PFSK-1 (cell line): ENCODE data around the gene ABHD6.

ENCODE experiments used
- FOXP2 ChIP-seq: optimal IDR thresholded peaks from 2 replicates; pipeline ENCODE3; 2011; ENCODE audit warnings: borderline replicate concordance, control low read depth, inconsistent platforms; ENCODE audit not compliant: insufficient read depth; ENCODE audit errors: extremely low read length, extremely low read depth
- POLR2AphosphoS5 ChIP-seq: IDR thresholded peaks from 2 replicates; pipeline ENCODE4 v1.6.1; 2012; ENCODE audit warnings: low read depth, mild to moderate bottlenecking, control low read depth, low read length, moderate library complexity
- REST ChIP-seq, 2 experiments: IDR thresholded peaks; 2 replicates each; pipeline versions ENCODE4 v1.6.1 to v1.8.0; 2011 to 2012; ENCODE audit warnings: low read depth in 2 of 2, low read length in 2 of 2, control low read depth in 1 of 2, inconsistent platforms in 1 of 2, mild to moderate bottlenecking in 1 of 2, moderate library complexity in 1 of 2; ENCODE audit not compliant: insufficient read depth in 1 of 2

- TF ChIP-seq REST (IDR thresholded peaks at IDR 0.05; ENCODE audit: insufficient read depth in 1 of 2, low read depth in 2 of 2, low read length in 2 of 2), result no peak
- TF ChIP-seq FOXP2, result no peak
- no peak for TF ChIP-seq POLR2AphosphoS5
These were observed 12.6 kb downstream of the ABHD6 start for GRCh38 chr3:58250093-58250707.
